Breast epithelium (tissue), 3 donors: ENCODE results near the gene AGTPBP1.

ENCODE experiments used
- POLR2AphosphoS5 ChIP-seq, 3 donors: sonication (generic); formaldehyde crosslinking; IDR thresholded peaks; one replicate each; pipeline ENCODE4 v1.6.1; 2017; ENCODE audit warnings: antibody characterized with exemption in 3 of 3
- TF ChIP-seq, protein P1 (sequence below), 3 donors: fragments of 450-650 bp; IDR thresholded peaks; one replicate each; pipeline ENCODE4 v1.5.1; 2016 to 2017; ENCODE audit warnings: antibody characterized with exemption in 3 of 3, mild to moderate bottlenecking in 3 of 3, moderate library complexity in 3 of 3

DNA sequence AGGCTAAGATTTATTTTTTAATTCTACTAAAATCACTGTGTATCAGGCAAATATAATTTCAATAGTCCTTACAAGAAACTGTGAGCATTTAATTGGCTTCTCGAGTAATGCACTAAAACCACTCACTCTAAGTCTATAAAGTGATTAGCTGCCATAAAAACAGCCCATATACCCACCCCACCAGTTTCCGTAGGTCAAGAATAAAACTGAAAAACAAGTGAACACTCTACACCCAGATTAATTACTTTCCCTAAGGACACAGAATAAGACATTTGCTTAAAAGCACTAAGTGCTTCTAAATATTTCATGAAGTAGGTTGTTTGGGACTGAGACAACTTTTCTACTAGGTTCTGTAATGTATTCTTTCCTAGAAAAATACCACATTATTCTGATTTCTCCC is 194.2 kb downstream of the AGTPBP1 start:
- TF ChIP-seq, protein P1, sequence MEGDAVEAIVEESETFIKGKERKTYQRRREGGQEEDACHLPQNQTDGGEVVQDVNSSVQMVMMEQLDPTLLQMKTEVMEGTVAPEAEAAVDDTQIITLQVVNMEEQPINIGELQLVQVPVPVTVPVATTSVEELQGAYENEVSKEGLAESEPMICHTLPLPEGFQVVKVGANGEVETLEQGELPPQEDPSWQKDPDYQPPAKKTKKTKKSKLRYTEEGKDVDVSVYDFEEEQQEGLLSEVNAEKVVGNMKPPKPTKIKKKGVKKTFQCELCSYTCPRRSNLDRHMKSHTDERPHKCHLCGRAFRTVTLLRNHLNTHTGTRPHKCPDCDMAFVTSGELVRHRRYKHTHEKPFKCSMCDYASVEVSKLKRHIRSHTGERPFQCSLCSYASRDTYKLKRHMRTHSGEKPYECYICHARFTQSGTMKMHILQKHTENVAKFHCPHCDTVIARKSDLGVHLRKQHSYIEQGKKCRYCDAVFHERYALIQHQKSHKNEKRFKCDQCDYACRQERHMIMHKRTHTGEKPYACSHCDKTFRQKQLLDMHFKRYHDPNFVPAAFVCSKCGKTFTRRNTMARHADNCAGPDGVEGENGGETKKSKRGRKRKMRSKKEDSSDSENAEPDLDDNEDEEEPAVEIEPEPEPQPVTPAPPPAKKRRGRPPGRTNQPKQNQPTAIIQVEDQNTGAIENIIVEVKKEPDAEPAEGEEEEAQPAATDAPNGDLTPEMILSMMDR (IDR thresholded peaks at IDR 0.05), result no peak
- no peak for TF ChIP-seq POLR2AphosphoS5 (IDR thresholded peaks at IDR 0.05)
